SK-N-SH (cell line): ENCODE data around the gene OR56A4.

Source experiments
- JUND ChIP-seq: IDR thresholded peaks from 2 replicates; pipeline ENCODE4 v1.4.0; 2012
- MXI1 ChIP-seq: IDR thresholded peaks from 2 replicates; pipeline ENCODE4 v1.6.1; 2012; ENCODE audit warnings: mild to moderate bottlenecking, low read depth, low read length, improper control_type of control experiment
- NFIC ChIP-seq: IDR thresholded peaks from 2 replicates; pipeline ENCODE4 v1.4.0; 2012; ENCODE audit warnings: borderline replicate concordance
- POLR2AphosphoS5 ChIP-seq: IDR thresholded peaks from 2 replicates; pipeline ENCODE4 v1.6.1; 2012; ENCODE audit warnings: low read depth, low read length
- RAD21 ChIP-seq: IDR thresholded peaks from 2 replicates; pipeline ENCODE4 v1.6.1; 2012; ENCODE audit warnings: mild to moderate bottlenecking, low read length
- TF ChIP-seq, protein P1 (sequence below): fragments of 200-600 bp; sonication (generic); IDR thresholded peaks from 2 replicates; pipeline ENCODE4 v1.6.1; 2017; ENCODE audit warnings: antibody characterized with exemption, mild to moderate bottlenecking, moderate library complexity

GRCh38 chr11:5992150-5992549, 14.6 kb downstream of the OR56A4 start:
- TF ChIP-seq, protein P1, sequence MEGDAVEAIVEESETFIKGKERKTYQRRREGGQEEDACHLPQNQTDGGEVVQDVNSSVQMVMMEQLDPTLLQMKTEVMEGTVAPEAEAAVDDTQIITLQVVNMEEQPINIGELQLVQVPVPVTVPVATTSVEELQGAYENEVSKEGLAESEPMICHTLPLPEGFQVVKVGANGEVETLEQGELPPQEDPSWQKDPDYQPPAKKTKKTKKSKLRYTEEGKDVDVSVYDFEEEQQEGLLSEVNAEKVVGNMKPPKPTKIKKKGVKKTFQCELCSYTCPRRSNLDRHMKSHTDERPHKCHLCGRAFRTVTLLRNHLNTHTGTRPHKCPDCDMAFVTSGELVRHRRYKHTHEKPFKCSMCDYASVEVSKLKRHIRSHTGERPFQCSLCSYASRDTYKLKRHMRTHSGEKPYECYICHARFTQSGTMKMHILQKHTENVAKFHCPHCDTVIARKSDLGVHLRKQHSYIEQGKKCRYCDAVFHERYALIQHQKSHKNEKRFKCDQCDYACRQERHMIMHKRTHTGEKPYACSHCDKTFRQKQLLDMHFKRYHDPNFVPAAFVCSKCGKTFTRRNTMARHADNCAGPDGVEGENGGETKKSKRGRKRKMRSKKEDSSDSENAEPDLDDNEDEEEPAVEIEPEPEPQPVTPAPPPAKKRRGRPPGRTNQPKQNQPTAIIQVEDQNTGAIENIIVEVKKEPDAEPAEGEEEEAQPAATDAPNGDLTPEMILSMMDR: no peak
- TF ChIP-seq POLR2AphosphoS5 (no peak), NFIC (no peak), RAD21 (no peak), JUND (no peak), MXI1 (no peak)
